ENCODE data around the gene CCDC38.

Gene CCDC38

DNA sequence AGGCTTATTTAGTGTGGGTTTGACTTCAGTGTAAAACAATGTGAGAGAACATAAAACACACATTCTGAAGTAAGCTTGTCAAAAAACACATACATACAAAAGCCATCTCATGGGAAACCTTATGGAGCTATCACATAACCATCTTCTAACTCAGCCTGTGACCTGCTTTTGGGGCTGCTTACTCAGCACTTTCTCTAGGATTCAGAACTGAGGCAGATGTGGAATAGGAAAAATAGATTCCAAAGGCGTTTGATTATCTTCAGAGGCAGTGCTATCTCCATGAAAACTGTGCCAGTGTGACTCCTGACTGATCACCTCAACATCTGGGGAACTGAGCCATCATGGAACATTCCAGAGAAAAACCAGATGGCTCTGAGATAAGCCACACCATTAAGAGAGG lies 40.2 kb upstream of the CCDC38 start:
- no peaks in the 10 kb centered on the region for H4K20me1 ChIP-seq (ENCODE audit: low read depth, low read length)
- no peaks in the 10 kb centered on the region for H3F3A ChIP-seq (ENCODE audit: insufficient read depth)
- no peaks in the 10 kb centered on the region for H3K9me2 ChIP-seq (replicated peaks; ENCODE audit: insufficient read depth, low read length)
- TF ChIP-seq CTCF (IDR thresholded peaks at IDR 0.05; ENCODE audit: insufficient read depth, low read length, poor library complexity, severe bottlenecking) = no peak
- no peak for TF ChIP-seq EZH2phosphoT487 (conservative IDR thresholded peaks at IDR 0.05; ENCODE audit: low read length)
- H3K79me2 ChIP-seq (ENCODE audit: insufficient read depth, low read length) = no peaks in the 10 kb centered on the region
- no peak overlapping the region for H3K4me3 ChIP-seq (ENCODE audit: insufficient read depth, low read length, poor library complexity, severe bottlenecking)
- no peak overlapping the region for H2AFZ ChIP-seq (ENCODE audit: low read depth, low read length, severe bottlenecking)
- no peaks in the 10 kb centered on the region for H3K36me3 ChIP-seq (ENCODE audit: low read length)
- H3K27ac ChIP-seq (ENCODE audit: low read depth, low read length) = no peak overlapping the region
- no peak overlapping the region for H3K4me2 ChIP-seq (ENCODE audit: low read depth, low read length, poor library complexity, severe bottlenecking)
- no peaks in the 10 kb centered on the region for H3K27me3 ChIP-seq (ENCODE audit: low read length)
- no peak overlapping the region for H3K9ac ChIP-seq (ENCODE audit: low read length)
- no peaks in the 10 kb centered on the region for H3K9me3 ChIP-seq (ENCODE audit: insufficient read depth, low read length)

DNA sequence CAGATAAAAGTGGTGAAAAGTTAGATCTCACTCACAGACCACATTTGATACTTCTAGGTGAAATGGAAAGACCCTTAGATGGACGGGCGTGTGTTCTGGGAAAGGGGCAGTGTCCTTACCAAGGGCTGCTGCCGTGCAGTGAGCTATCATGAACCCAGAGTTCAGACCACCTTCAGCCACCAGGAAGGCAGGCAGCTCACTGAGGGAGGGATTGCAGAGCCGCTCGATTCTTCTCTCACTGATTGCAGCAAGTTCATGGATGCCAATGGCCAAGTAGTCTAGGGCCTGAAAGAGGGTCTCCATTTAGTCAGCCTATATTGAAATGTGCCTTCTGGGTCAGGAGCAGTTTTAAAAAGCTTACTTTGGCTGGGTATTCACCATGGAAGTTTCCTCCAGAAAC lies 38.0 kb upstream of the CCDC38 start:
- no peaks in the 10 kb centered on the region for H3K9me3 ChIP-seq (ENCODE audit: insufficient read depth, low read length)
- TF ChIP-seq EZH2phosphoT487 (conservative IDR thresholded peaks at IDR 0.05; ENCODE audit: low read length) (no peak), CTCF (IDR thresholded peaks at IDR 0.05; ENCODE audit: insufficient read depth, low read length, poor library complexity, severe bottlenecking) (no peak)
- no peaks in the 10 kb centered on the region for H3K79me2 ChIP-seq (ENCODE audit: insufficient read depth, low read length)
- no peak overlapping the region for H3K4me2 ChIP-seq (ENCODE audit: low read depth, low read length, poor library complexity, severe bottlenecking)
- H3K27me3 ChIP-seq (ENCODE audit: low read length) = no peaks in the 10 kb centered on the region
- no peak overlapping the region for H3K27ac ChIP-seq (ENCODE audit: low read depth, low read length)
- no peaks in the 10 kb centered on the region for H3F3A ChIP-seq (ENCODE audit: insufficient read depth)
- no peaks in the 10 kb centered on the region for H3K36me3 ChIP-seq (ENCODE audit: low read length)
- no peak overlapping the region for H3K4me3 ChIP-seq (ENCODE audit: insufficient read depth, low read length, poor library complexity, severe bottlenecking)
- no peaks in the 10 kb centered on the region for H3K9me2 ChIP-seq (replicated peaks; ENCODE audit: insufficient read depth, low read length)
- no peak overlapping the region for H3K9ac ChIP-seq (ENCODE audit: low read length)
- no peaks in the 10 kb centered on the region for H4K20me1 ChIP-seq (ENCODE audit: low read depth, low read length)
- no peak overlapping the region for H2AFZ ChIP-seq (ENCODE audit: low read depth, low read length, severe bottlenecking)

GRCh38 chr12:95978774-95979173 lies 36.4 kb upstream of the CCDC38 start:
- Histone ChIP-seq H3K9me3 (ENCODE audit: insufficient read depth, low read length) (no peaks in the 10 kb centered on the region), H3K79me2 (ENCODE audit: insufficient read depth, low read length) (no peaks in the 10 kb centered on the region), H4K20me1 (ENCODE audit: low read depth, low read length) (no peaks in the 10 kb centered on the region)

More at GRCh38 chr12:95978774-95979173, 36.4 kb upstream of the CCDC38 start:
- no peaks in the 10 kb centered on the region for H3K27me3 ChIP-seq (ENCODE audit: low read length)
- no peak overlapping the region for H3K9ac ChIP-seq (ENCODE audit: low read length)
- H2AFZ ChIP-seq (ENCODE audit: low read depth, low read length, severe bottlenecking) = no peak overlapping the region
- H3K36me3 ChIP-seq (ENCODE audit: low read length) = no peaks in the 10 kb centered on the region
- no peak overlapping the region for H3K4me3 ChIP-seq (ENCODE audit: insufficient read depth, low read length, poor library complexity, severe bottlenecking)
- no peaks in the 10 kb centered on the region for H3K9me2 ChIP-seq (replicated peaks; ENCODE audit: insufficient read depth, low read length)
- no peaks in the 10 kb centered on the region for H3F3A ChIP-seq (ENCODE audit: insufficient read depth)
- TF ChIP-seq CTCF (IDR thresholded peaks at IDR 0.05; ENCODE audit: insufficient read depth, low read length, poor library complexity, severe bottlenecking) (no peak), EZH2phosphoT487 (conservative IDR thresholded peaks at IDR 0.05; ENCODE audit: low read length) (no peak)
- no peak overlapping the region for H3K4me2 ChIP-seq (ENCODE audit: low read depth, low read length, poor library complexity, severe bottlenecking)
- H3K27ac ChIP-seq (ENCODE audit: low read depth, low read length) = no peak overlapping the region
